Heart left ventricle (tissue), 16 donors: ENCODE data around the gene ACSL4. TPM values are rescaled to one million over a fixed set of nuclear protein-coding genes. Genes with fewer than 3 reads are reported as not detected.

Experiments
- ATAC-seq, 4 donors: fragments of 200-7000 bp; cut with Tn5 transposase; one replicate each; pipeline ENCODE4 v1.9.1; 2020 to 2022; ENCODE audit warnings: moderate library complexity in 4 of 4, mild to moderate bottlenecking in 3 of 4, moderate number of reproducible peaks in 1 of 4
- DNase-seq, 5 donors: peaks; one replicate each; pipeline ENCODE4 v3.0.0-alpha.2; 2020
- H3K27ac ChIP-seq, 12 donors: fragments of 200-600 bp; sonication (generic) in 4 of 12; one replicate each; pipeline versions ENCODE4 v1.5.0 to v1.8.0; 2016 to 2022; ENCODE audit warnings: mild to moderate bottlenecking in 2 of 12
- H3K27me3 ChIP-seq, 9 donors: fragments of 200-600 bp; sonication (generic) in 2 of 9; one replicate each; pipeline versions ENCODE4 v1.5.1 to v1.8.0; 2016 to 2022; ENCODE audit warnings: mild to moderate bottlenecking in 3 of 9
- H3K36me3 ChIP-seq, 9 donors: fragments of 200-600 bp; sonication (generic) in 2 of 9; one replicate each; pipeline versions ENCODE4 v1.5.0 to v1.8.0; 2018 to 2022; ENCODE audit warnings: mild to moderate bottlenecking in 2 of 9
- H3K4me1 ChIP-seq, 12 donors: fragments of 200-600 bp; sonication (generic) in 4 of 12; one replicate each; pipeline versions ENCODE4 v1.5.0 to v1.8.0; 2016 to 2022; ENCODE audit warnings: mild to moderate bottlenecking in 3 of 12
- H3K4me3 ChIP-seq, 12 donors: fragments of 200-600 bp; sonication (generic) in 4 of 12; one replicate each; pipeline versions ENCODE4 v1.5.0 to v1.8.0; 2017 to 2022; ENCODE audit warnings: mild to moderate bottlenecking in 9 of 12, moderate library complexity in 4 of 12
- H3K9me3 ChIP-seq, 12 donors: fragments of 200-600 bp; sonication (generic) in 4 of 12; one replicate each; pipeline versions ENCODE4 v1.5.0 to v1.8.0; 2016 to 2022; ENCODE audit warnings: mild to moderate bottlenecking in 1 of 12
- POLR2A ChIP-seq, 2 donors: fragments of 450-650 bp; IDR thresholded peaks; one replicate each; pipeline ENCODE4 v1.6.1; 2017; ENCODE audit warnings: antibody characterized with exemption in 2 of 2, mild to moderate bottlenecking in 2 of 2, moderate library complexity in 2 of 2
- whole genome bisulfite sequencing, 4 donors: extraction: QIAGEN DNeasy Blood & Tissue Kit in 2 of 4; methylation state at CpG; one replicate each; pipeline versions ENCODE4 v1.1.5 to v1.1.7; 2013 to 2018; 5-methylcytosine and 5-hydroxymethylcytosine counted together
- intact Hi-C, 10 donors: fragments of 100-400 bp; cut with DNase I; formaldehyde crosslinking; loops; one replicate each; pipeline versions ENCODE4 v1.11.1 to v1.14.2; 2022
- long read RNA-seq, 3 donors: library from polyadenylated mRNA; unstranded; transcript quantifications; one replicate each; pipeline ENCODE4 v2.0.0, GENCODE V29; 2020 to 2021
- polyA plus RNA-seq, 2 donors: library from polyadenylated mRNA; stranded (reverse); fragments of 200-250 nt; gene quantifications; one replicate each; pipeline ENCODE4 v1.2.3, GENCODE V29; 2013
- total RNA-seq, 9 donors: library from RNA; depleted of rRNA in 2 of 9; stranded (reverse); fragments of >200 nt in 2 of 9; fragmentation: NEBNext Ultra II Directional in 3 of 9; extraction: Animal tissue kit (Norgen Biotek cat#: 25700) in 3 of 9; gene quantifications; one replicate each; pipeline versions ENCODE4 v1.1.0 to v1.2.4, GENCODE V29; 2016 to 2023
- TF ChIP-seq, protein P1 (sequence below), 12 donors: fragments of 200-600 bp; sonication (generic) in 4 of 12; IDR thresholded peaks; one replicate each; pipeline versions ENCODE4 v1.5.0 to v1.8.0; 2018 to 2022; ENCODE audit warnings: antibody characterized with exemption in 12 of 12, mild to moderate bottlenecking in 5 of 12
- donor health status: ischemic (EF 13 %, LVEDD 7.1; RV severe dilation, severe dysfunction).
- donor health status: healthy with polysubstance abuse.
- donor health status: DM: no; HTN: yes; CAD: no.
- donor health status: DM: no; HTN: no; CAD: no.
- donor health status: ischemic (EF 25% LVEDD 6.9; RV normal size, moderate dysfunction).
- donor health status: ischemic (EF 25% LVEDD 5.7; RV mildly dilated, moderate dysfunction).
- donor health status: healthy.
- donor health status: DM: yes; HTN: yes; CAD: no.
- donor health status: ischemic (EF 35%, LVEDD 5.7; RV mildly dilated, moderate dysfunction).
- donor health status: nonischemic (EF 11% LVEDD 7.7; RV severe dilation, severe dysfunction).
- donor health status: DM: yes; HTN: yes; CAD: no.
- donor health status: PGD.
- donor health status: ischemic (EF 29% LVEDD 5.4; RV normal size, mild dysfunction).
- donor health status: nonischemic (EF 23%, LVEDD 6.1; RV moderate dilation, normal function).

Gene ACSL4
- total RNA-seq (10 to 100 TPM; 25.6 to 68.7 (median 58.3) TPM), polyA plus RNA-seq (10 to 100 TPM; 11.7 to 54.7 TPM)
- long read RNA-seq, donor 1, full-length matches to known transcripts, result 10 of 63 reads
- long read RNA-seq, donor 1, partial matches to known transcripts, result 42 of 63 reads
- long read RNA-seq, donor 1, other reads (novel, unspliced or antisense), result 11 of 63 reads
- long read RNA-seq, donor 2, full-length matches to known transcripts, result 21 of 221 reads
- long read RNA-seq, donor 2, partial matches to known transcripts, result 175 of 221 reads
- long read RNA-seq, donor 2, other reads (novel, unspliced or antisense), result 25 of 221 reads
- long read RNA-seq, donor 3, full-length matches to known transcripts, result 26 of 103 reads
- long read RNA-seq, donor 3, partial matches to known transcripts, result 3 of 103 reads
- long read RNA-seq, donor 3, other reads (novel, unspliced or antisense), result 74 of 103 reads

DNA sequence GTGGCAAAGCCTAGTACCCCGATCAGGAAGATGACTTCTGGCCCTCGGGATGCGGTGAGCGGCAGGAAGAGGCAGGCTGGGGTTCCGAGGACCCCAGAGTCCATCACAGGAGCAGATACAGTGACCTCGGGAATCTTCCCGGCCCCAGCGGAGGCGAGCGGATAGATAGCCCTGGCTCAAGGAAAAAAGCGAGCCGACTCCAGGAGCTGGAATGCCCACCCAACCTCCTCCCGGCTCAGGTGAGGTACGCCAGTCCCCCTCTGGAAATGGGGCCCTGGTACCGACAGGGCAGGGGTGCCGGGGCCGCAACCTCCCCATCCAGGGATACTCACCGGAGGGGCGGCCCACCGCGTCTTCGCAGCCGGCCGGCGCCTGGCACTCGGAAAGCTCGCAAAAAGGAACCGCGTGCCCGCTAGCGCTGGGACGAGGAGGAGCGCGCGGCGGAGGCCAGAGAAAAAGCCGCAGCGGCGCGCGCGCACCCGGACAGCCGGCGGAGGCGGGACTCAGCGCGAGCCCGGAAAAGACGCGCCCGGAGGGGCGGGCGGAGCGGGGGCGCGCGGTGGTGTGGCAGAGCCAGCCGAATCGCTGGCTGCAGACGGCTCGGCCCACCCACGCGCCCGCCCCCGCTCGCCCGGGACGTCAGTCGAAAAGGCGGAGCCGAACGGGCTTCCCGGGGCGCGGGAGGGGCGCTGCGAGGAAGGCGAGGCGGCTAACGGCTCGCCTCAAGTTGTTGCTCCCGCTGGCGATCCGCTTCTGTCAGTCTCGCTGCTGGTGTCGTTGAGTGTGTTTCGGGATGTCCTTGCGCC lies at the start of gene ACSL4:
Gene ACSL4 (minus strand): TSS at position 451 of the 806 bp plus-strand sequence. CDS start 49,894 bp downstream, outside the sequence.
- Histone ChIP-seq H3K4me3 (peak within 1 kb of the TSS; percentile 57 to 99 (median 78)), H3K36me3 (no peaks in the 10 kb centered on the region), H3K9me3 (no peaks in the 10 kb centered on the region), H3K27me3 (peaks cover 0 to 5% (median 0%) of the 10 kb centered on the region in 9 donors), H3K4me1 (peaks cover 0 to 38% (median 0%) of the 10 kb centered on the region in 12 donors), H3K27ac (peak within 1 kb of the TSS; percentile 65 to 94 (median 88))
- DNase-seq (peak; percentile 89 to 94 (median 92)), ATAC-seq (peak; percentile 93 to 99 (median 99))
- intact Hi-C loops, result no loop called here
- TF ChIP-seq, protein P1, sequence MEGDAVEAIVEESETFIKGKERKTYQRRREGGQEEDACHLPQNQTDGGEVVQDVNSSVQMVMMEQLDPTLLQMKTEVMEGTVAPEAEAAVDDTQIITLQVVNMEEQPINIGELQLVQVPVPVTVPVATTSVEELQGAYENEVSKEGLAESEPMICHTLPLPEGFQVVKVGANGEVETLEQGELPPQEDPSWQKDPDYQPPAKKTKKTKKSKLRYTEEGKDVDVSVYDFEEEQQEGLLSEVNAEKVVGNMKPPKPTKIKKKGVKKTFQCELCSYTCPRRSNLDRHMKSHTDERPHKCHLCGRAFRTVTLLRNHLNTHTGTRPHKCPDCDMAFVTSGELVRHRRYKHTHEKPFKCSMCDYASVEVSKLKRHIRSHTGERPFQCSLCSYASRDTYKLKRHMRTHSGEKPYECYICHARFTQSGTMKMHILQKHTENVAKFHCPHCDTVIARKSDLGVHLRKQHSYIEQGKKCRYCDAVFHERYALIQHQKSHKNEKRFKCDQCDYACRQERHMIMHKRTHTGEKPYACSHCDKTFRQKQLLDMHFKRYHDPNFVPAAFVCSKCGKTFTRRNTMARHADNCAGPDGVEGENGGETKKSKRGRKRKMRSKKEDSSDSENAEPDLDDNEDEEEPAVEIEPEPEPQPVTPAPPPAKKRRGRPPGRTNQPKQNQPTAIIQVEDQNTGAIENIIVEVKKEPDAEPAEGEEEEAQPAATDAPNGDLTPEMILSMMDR (IDR thresholded peaks at IDR 0.05), result no peak
- TF ChIP-seq POLR2A (IDR thresholded peaks at IDR 0.05), result peak in 1 of 2 donors; percentile 70
- 0 to 49% (median 25%) methylated on average over 71 to 89 of the region's 89 CpGs for WGBS, 4 donors

DNA sequence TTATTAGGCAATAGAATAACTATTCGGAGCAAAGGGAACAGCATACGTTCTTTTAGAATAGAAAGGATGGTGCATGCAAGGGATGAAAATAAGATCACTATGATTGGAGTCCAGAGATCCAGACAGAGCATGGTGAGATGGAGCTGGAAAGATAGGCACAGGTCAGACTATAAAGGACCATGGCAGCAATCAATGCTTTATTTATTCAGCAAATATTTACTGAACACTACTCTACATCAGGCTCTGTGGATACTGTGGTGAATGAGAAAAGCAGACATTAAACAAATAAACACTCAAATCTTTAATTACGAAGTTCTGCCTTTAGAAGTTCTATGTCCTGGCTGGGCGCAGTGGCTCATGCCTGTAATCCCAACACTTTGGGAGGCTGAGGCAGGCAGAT lies 44.7 kb upstream of the ACSL4 start:
- no peaks in the 10 kb centered on the region for H3K36me3 ChIP-seq
- WGBS, 4 donors, result 84 to 97% (median 94%) methylated on average over 4 of the region's 4 CpGs
- TF ChIP-seq POLR2A (IDR thresholded peaks at IDR 0.05), result no peak
- TF ChIP-seq, protein P1 (IDR thresholded peaks at IDR 0.05), result no peak
- ATAC-seq (no peak), DNase-seq (no peak)
- peaks cover 0 to 7% (median 0%) of the 10 kb centered on the region in 9 donors for H3K27me3 ChIP-seq
- no peaks in the 10 kb centered on the region for H3K9me3 ChIP-seq
- H3K27ac ChIP-seq, result no peak overlapping the region
- no peak overlapping the region for H3K4me3 ChIP-seq
- no peaks in the 10 kb centered on the region for H3K4me1 ChIP-seq
- intact Hi-C loops, result no loop called here

- ATAC-seq (no peak), DNase-seq (no peak)
- H3K4me3 ChIP-seq, result no peak overlapping the region
- no peaks in the 10 kb centered on the region for H3K36me3 ChIP-seq
- no peak overlapping the region for H3K27ac ChIP-seq
- H3K4me1 ChIP-seq, result no peaks in the 10 kb centered on the region
- 80 to 93% (median 86%) methylated on average over 4 of the region's 4 CpGs for WGBS, 4 donors
- intact Hi-C loops, result no loop called here
- no peaks in the 10 kb centered on the region for H3K9me3 ChIP-seq
- TF ChIP-seq, protein P1 (IDR thresholded peaks at IDR 0.05), result no peak
- no peak for TF ChIP-seq POLR2A (IDR thresholded peaks at IDR 0.05)
- H3K27me3 ChIP-seq, result peaks cover 0 to 7% (median 0%) of the 10 kb centered on the region in 9 donors
Observed at GRCh38 chrX:109776986-109777385, 43.9 kb upstream of the ACSL4 start.

- Histone ChIP-seq H3K27ac (no peak overlapping the region), H3K4me1 (no peaks in the 10 kb centered on the region), H3K4me3 (no peak overlapping the region), H3K27me3 (peaks cover 0 to 7% (median 0%) of the 10 kb centered on the region in 9 donors), H3K36me3 (no peaks in the 10 kb centered on the region), H3K9me3 (no peaks in the 10 kb centered on the region)
- 62 to 80% (median 74%) methylated on average over 3 of the region's 3 CpGs for WGBS, 4 donors
- intact Hi-C loops, result no loop called here
- DNase-seq, result no peak
- ATAC-seq, result no peak
- TF ChIP-seq POLR2A (IDR thresholded peaks at IDR 0.05), result no peak
- TF ChIP-seq, protein P1 (IDR thresholded peaks at IDR 0.05), result no peak
Observed at GRCh38 chrX:109776432-109776831, 43.4 kb upstream of the ACSL4 start.
